Adrenal gland (tissue), 5 donors: Measurements from ENCODE around the gene UBE4B.

Experiments
- CTCF ChIP-seq, 6 experiments: fragments of 450-650 bp in 4 of 6; fragments of 200-600 bp in 2 of 6; sonication (generic) in 1 of 6; IDR thresholded peaks; 1 replicate in 5 of 6; 2 replicates in 1 of 6; pipeline versions ENCODE4 v1.5.1 to v1.8.0; 2016 to 2021; ENCODE audit warnings: antibody characterized with exemption in 6 of 6, mild to moderate bottlenecking in 2 of 6, moderate library complexity in 1 of 6
- POLR2A ChIP-seq, 2 donors: fragments of 450-650 bp; IDR thresholded peaks; one replicate each; pipeline ENCODE4 v1.6.1; 2017; ENCODE audit warnings: antibody characterized with exemption in 2 of 2, mild to moderate bottlenecking in 2 of 2, moderate library complexity in 1 of 2
- donor health status: DM: no; HTN: no; CAD: no.

GRCh38 chr1:10193288-10193687 lies 160.5 kb downstream of the UBE4B start:
- no peak for TF ChIP-seq CTCF (IDR thresholded peaks at IDR 0.05)
- no peak for TF ChIP-seq POLR2A (IDR thresholded peaks at IDR 0.05)
